OCI-LY7 (cell line): ENCODE measurements around the gene SLC9A9. TPM values are rescaled to one million over a fixed set of nuclear protein-coding genes. Genes with fewer than 3 reads are reported as not detected.

Experiments used
- BruUV-seq: library from RNA; stranded (reverse); fragments of 400-500 nt; replicated peaks from 2 replicates; lab custom pipeline; 2021; lab: Mats Ljungman, UMichigan
- CTCF ChIA-PET: fragments of 300-600 bp; sonication (Branson Sonifier 250); formaldehyde crosslinking; loops from one replicate; lab custom pipeline; 2022; ENCODE audit warnings: antibody characterized with exemption; ENCODE audit not compliant: unreplicated experiment; lab: Charles Lee
- POLR2A ChIA-PET: fragments of 300-600 bp; sonication (Branson Sonifier 250); formaldehyde crosslinking; loops from one replicate; lab custom pipeline; 2022; ENCODE audit warnings: antibody characterized with exemption; lab: Charles Lee
- DNase-seq: peaks from one replicate; pipeline ENCODE4 v3.0.0-alpha.2; 2015; ENCODE audit warnings: low spot score
- H2AFZ ChIP-seq: fragments of 200-600 bp; sonication (generic), shearing (Covaris generic); 2 replicates; pipeline ENCODE4 v1.6.1; 2014; ENCODE audit warnings: mild to moderate bottlenecking, antibody characterized with exemption, low read length, moderate library complexity
- H3K27ac ChIP-seq: fragments of 200-600 bp; sonication (generic); 2 replicates; pipeline ENCODE4 v1.5.1; 2014; ENCODE audit warnings: mixed run types, low read depth, mild to moderate bottlenecking, moderate library complexity, low read length, inconsistent platforms; ENCODE audit not compliant: poor library complexity, severe bottlenecking
- H3K36me3 ChIP-seq: fragments of 200-600 bp; sonication (generic); 2 replicates; pipeline ENCODE4 v1.6.1; 2014; ENCODE audit warnings: mild to moderate bottlenecking, antibody characterized with exemption, low read length, moderate library complexity, mixed read lengths; ENCODE audit not compliant: insufficient read depth
- H3K4me1 ChIP-seq: fragments of 200-600 bp; sonication (generic); 2 replicates; pipeline ENCODE4 v1.5.1; 2014; ENCODE audit warnings: mild to moderate bottlenecking, low read length; ENCODE audit not compliant: insufficient read depth, poor library complexity, severe bottlenecking
- H3K4me2 ChIP-seq: fragments of 200-600 bp; sonication (generic); 2 replicates; pipeline ENCODE4 v1.6.1; 2014; ENCODE audit warnings: mild to moderate bottlenecking, low read length
- H3K4me3 ChIP-seq: fragments of 200-600 bp; sonication (generic); 2 replicates; pipeline ENCODE4 v1.5.1; 2014; ENCODE audit warnings: mild to moderate bottlenecking, low read depth, low read length; ENCODE audit not compliant: poor library complexity, severe bottlenecking
- H3K79me2 ChIP-seq: fragments of 200-600 bp; sonication (generic); 2 replicates; pipeline ENCODE4 v1.6.1; 2016; ENCODE audit warnings: low read depth, mild to moderate bottlenecking, low read length, moderate library complexity, mixed read lengths; ENCODE audit not compliant: insufficient read depth
- H3K9me2 ChIP-seq: fragments of 200-600 bp; sonication (generic); 2 replicates; pipeline ENCODE4 v1.6.1; 2016; ENCODE audit warnings: mild to moderate bottlenecking, low read length, mixed read lengths; ENCODE audit not compliant: insufficient read depth
- H3K9me3 ChIP-seq: fragments of 200-600 bp; sonication (generic); 2 replicates; pipeline ENCODE4 v1.6.1; 2014; ENCODE audit warnings: mild to moderate bottlenecking, mixed run types, low read length, mixed read lengths
- H4K20me1 ChIP-seq: fragments of 200-600 bp; sonication (generic); 2 replicates; pipeline ENCODE4 v1.6.1; 2014; ENCODE audit warnings: mild to moderate bottlenecking, antibody characterized with exemption, low read length, moderate library complexity, mixed read lengths; ENCODE audit not compliant: insufficient read depth
- EZH2phosphoT487 ChIP-seq: fragments of 200-600 bp; sonication (generic); IDR thresholded peaks from 2 replicates; pipeline ENCODE4 v1.6.1; 2018; ENCODE audit warnings: low read depth, borderline replicate concordance, mild to moderate bottlenecking, mixed run types, antibody characterized with exemption, low read length, moderate library complexity, mixed read lengths
- intact Hi-C: fragments of 100-400 bp; cut with micrococcal nuclease; formaldehyde crosslinking; loops from one replicate; pipeline ENCODE4 v1.10.0; 2022; ENCODE audit not compliant: unreplicated experiment
- total RNA-seq, 2 experiments: library from RNA; depleted of rRNA in 1 of 2; stranded (reverse); fragments of >200 nt in 1 of 2; shearing (Covaris generic) in 1 of 2; gene quantifications; 2 replicates each; pipeline ENCODE4 v1.2.3, GENCODE V29; 2014 to 2022
- TF ChIP-seq, protein P1 (sequence below): fragments of 200-600 bp; sonication (generic); conservative IDR thresholded peaks from 2 replicates; pipeline ENCODE4 v1.5.1; 2014; ENCODE audit warnings: mild to moderate bottlenecking, antibody characterized with exemption, low read length, moderate library complexity, mixed read lengths

The SLC9A9 gene
- total RNA-seq, 2 experiments from 2014 or later: 9.3 to 14.8 TPM

DNA sequence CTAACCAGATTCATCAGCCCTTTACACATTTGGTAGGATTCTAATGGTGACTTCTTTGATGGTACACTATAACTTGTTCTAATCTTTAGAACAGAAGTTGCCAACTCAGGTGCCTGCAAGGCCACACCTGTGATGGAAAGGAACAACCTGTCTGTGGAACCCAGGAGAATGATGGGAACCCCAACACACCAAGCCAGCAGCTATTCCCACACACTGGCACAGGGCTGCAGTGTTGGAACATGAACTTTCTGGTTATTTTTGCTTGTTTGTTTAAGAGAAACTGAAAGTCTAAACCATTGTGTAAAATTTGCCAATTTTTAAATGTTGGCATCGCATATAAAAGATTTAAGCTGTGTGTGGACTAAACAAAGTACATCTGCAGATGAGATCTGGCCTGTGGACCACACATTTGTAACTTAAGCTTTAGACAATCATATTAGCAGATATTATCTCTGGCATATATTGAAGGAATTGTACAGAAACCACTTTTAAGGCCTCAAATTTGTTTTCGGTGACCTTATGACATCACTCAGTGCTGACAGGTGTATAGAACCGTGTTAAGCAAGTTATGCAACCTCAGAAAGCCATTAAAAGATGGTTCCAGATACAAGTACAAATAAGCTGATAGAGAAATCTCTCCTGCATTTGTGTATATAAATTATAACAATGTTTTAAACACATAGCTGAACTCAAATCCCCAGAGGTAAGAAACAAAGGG is 242.9 kb downstream of the SLC9A9 start:
- H4K20me1 ChIP-seq: no peaks in the 10 kb centered on the region
- no peak for DNase-seq
- H3K9me3 ChIP-seq: no peaks in the 10 kb centered on the region
- TF ChIP-seq, protein P1, sequence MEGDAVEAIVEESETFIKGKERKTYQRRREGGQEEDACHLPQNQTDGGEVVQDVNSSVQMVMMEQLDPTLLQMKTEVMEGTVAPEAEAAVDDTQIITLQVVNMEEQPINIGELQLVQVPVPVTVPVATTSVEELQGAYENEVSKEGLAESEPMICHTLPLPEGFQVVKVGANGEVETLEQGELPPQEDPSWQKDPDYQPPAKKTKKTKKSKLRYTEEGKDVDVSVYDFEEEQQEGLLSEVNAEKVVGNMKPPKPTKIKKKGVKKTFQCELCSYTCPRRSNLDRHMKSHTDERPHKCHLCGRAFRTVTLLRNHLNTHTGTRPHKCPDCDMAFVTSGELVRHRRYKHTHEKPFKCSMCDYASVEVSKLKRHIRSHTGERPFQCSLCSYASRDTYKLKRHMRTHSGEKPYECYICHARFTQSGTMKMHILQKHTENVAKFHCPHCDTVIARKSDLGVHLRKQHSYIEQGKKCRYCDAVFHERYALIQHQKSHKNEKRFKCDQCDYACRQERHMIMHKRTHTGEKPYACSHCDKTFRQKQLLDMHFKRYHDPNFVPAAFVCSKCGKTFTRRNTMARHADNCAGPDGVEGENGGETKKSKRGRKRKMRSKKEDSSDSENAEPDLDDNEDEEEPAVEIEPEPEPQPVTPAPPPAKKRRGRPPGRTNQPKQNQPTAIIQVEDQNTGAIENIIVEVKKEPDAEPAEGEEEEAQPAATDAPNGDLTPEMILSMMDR: no peak
- TF ChIP-seq EZH2phosphoT487: no peak
- H3K4me2 ChIP-seq: no peak overlapping the region
- POLR2A ChIA-PET: interaction anchor here (1.1 to 2.0 kb wide), 2 partner anchors 14 to 19 kb away, joined by 3 to 5 read pairs; no protein-coding TSS in a partner anchor
- no peak overlapping the region for H3K27ac ChIP-seq
- H3K4me1 ChIP-seq: no peaks in the 10 kb centered on the region
- H2AFZ ChIP-seq: no peak overlapping the region
- H3K9me2 ChIP-seq: no peaks in the 10 kb centered on the region
- no peak overlapping the region for H3K4me3 ChIP-seq
- no peaks in the 10 kb centered on the region for H3K79me2 ChIP-seq
- CTCF ChIA-PET: no interaction called here
- no peaks in the 10 kb centered on the region for H3K36me3 ChIP-seq
- intact Hi-C loops: no loop called here
- no TSS peak for BruUV-seq

GRCh38 chr3:143604402-143605185 is 243.7 kb downstream of the SLC9A9 start:
- H3K27ac ChIP-seq: no peak overlapping the region
- no peak overlapping the region for H3K4me2 ChIP-seq
- H2AFZ ChIP-seq: no peak overlapping the region
- H3K79me2 ChIP-seq: no peaks in the 10 kb centered on the region
- H3K4me3 ChIP-seq: no peak overlapping the region
- H4K20me1 ChIP-seq: no peaks in the 10 kb centered on the region
- no peaks in the 10 kb centered on the region for H3K4me1 ChIP-seq
- no peaks in the 10 kb centered on the region for H3K36me3 ChIP-seq
- intact Hi-C loops: no loop called here
- DNase-seq: no peak
- POLR2A ChIA-PET: interaction anchor here (0.6 to 2.0 kb wide), 3 partner anchors 15 to 117 kb away, joined by 3 to 5 read pairs (median 3); no protein-coding TSS in a partner anchor
- H3K9me2 ChIP-seq: no peaks in the 10 kb centered on the region
- TF ChIP-seq EZH2phosphoT487: no peak
- TF ChIP-seq, protein P1: no peak
- no TSS peak for BruUV-seq
- no peaks in the 10 kb centered on the region for H3K9me3 ChIP-seq
- CTCF ChIA-PET: no interaction called here
